Esophagus muscularis mucosa (tissue), 4 donors: Measurements from ENCODE around the gene ATP8B3. TPM values are rescaled to one million over a fixed set of nuclear protein-coding genes. Genes with fewer than 3 reads are reported as not detected.

ENCODE experiments used
- DNase-seq: peaks from one replicate; pipeline ENCODE4 v3.0.0-alpha.2; 2017; ENCODE audit errors: extremely low spot score
- H3K27ac ChIP-seq, 4 donors: fragments of 200-600 bp; sonication (generic); replicated peaks in 1 of 4; 1 replicate in 3 of 4; 2 replicates in 1 of 4; pipeline ENCODE4 v1.5.1; 2016 to 2019; ENCODE audit warnings: mild to moderate bottlenecking in 1 of 4
- H3K27me3 ChIP-seq, 4 donors: fragments of 200-600 bp; sonication (generic); one replicate each; pipeline versions ENCODE4 v1.5.1 to v1.6.0; 2016 to 2019
- H3K36me3 ChIP-seq, 4 donors: fragments of 200-600 bp; sonication (generic); one replicate each; pipeline ENCODE4 v1.5.1; 2016 to 2019
- H3K4me1 ChIP-seq, 4 donors: fragments of 200-600 bp; sonication (generic); one replicate each; pipeline ENCODE4 v1.5.1; 2016 to 2019
- H3K4me3 ChIP-seq, 4 donors: fragments of 200-600 bp; sonication (generic); 1 replicate in 2 of 4; 2 replicates in 2 of 4; pipeline ENCODE4 v1.5.1; 2016 to 2019; ENCODE audit warnings: mild to moderate bottlenecking in 4 of 4, moderate library complexity in 1 of 4
- H3K9me3 ChIP-seq, 4 donors: fragments of 200-600 bp; sonication (generic); 1 replicate in 3 of 4; 2 replicates in 1 of 4; pipeline ENCODE4 v1.5.1; 2016 to 2019
- CTCF ChIP-seq, 3 experiments: fragments of 200-600 bp in 2 of 3; fragments of 450-650 bp in 1 of 3; sonication (generic) in 2 of 3; IDR thresholded peaks; one replicate each; pipeline ENCODE4 v1.5.1; 2017 to 2019; ENCODE audit warnings: antibody characterized with exemption in 3 of 3, mild to moderate bottlenecking in 2 of 3, moderate library complexity in 1 of 3
- EP300 ChIP-seq: sonication (generic); formaldehyde crosslinking; IDR thresholded peaks from one replicate; pipeline ENCODE4 v1.6.1; 2017; ENCODE audit warnings: antibody characterized with exemption
- POLR2A ChIP-seq: fragments of 450-650 bp; IDR thresholded peaks from one replicate; pipeline ENCODE4 v1.6.1; 2017; ENCODE audit warnings: antibody characterized with exemption, moderate library complexity, mild to moderate bottlenecking, low read depth
- POLR2AphosphoS5 ChIP-seq, 2 donors: sonication (generic); formaldehyde crosslinking; IDR thresholded peaks; one replicate each; pipeline ENCODE4 v1.6.1; 2017; ENCODE audit warnings: antibody characterized with exemption in 2 of 2
- WGBS: methylation state at CpG from one replicate; pipeline ENCODE4 v1.1.5; 2018; 5-methylcytosine and 5-hydroxymethylcytosine counted together
- intact Hi-C: fragments of 100-400 bp; cut with DNase I; formaldehyde crosslinking; loops from one replicate; pipeline ENCODE4 v1.15.1; 2023
- total RNA-seq, 4 donors: library from RNA; depleted of rRNA; stranded (reverse); fragments of >200 nt; gene quantifications; one replicate each; pipeline versions ENCODE4 v1.1.0 to v1.2.1, GENCODE V29; 2016

ATP8B3 gene
- total RNA-seq, 4 donors from 2014 or later = 0.19 to 0.92 (median 0.66) TPM

- intact Hi-C loops = no loop called here
Measured at GRCh38 chr19:1830568-1830967, 18.5 kb upstream of the ATP8B3 start.

GRCh38 chr19:1829958-1830357 lies 17.9 kb upstream of the ATP8B3 start:
- 93% methylated on average over 11 of the region's 11 CpGs for WGBS
- intact Hi-C loops = loop anchor here (10.0 kb wide), 1 partner anchor 155 kb away; no protein-coding TSS in a partner anchor
- no peaks in the 10 kb centered on the region for H3K9me3 ChIP-seq
- TF ChIP-seq CTCF (IDR thresholded peaks at IDR 0.05) = no peak
- no peak for TF ChIP-seq POLR2A
- TF ChIP-seq EP300 = no peak
- no peak for TF ChIP-seq POLR2AphosphoS5 (IDR thresholded peaks at IDR 0.05)
- H3K36me3 ChIP-seq = peaks cover 11 to 59% (median 55%) of the 10 kb centered on the region in 4 donors
- no peak overlapping the region for H3K27ac ChIP-seq
- peaks cover 17 to 38% (median 30%) of the 10 kb centered on the region in 4 donors for H3K4me1 ChIP-seq
- DNase-seq = no peak
- no peaks in the 10 kb centered on the region for H3K27me3 ChIP-seq
- H3K4me3 ChIP-seq = no peak overlapping the region

More at GRCh38 chr19:1830568-1830967, 18.5 kb upstream of the ATP8B3 start:
- DNase-seq = no peak
- WGBS = 86% methylated on average over 15 of the region's 15 CpGs
- Histone ChIP-seq H3K4me3 (no peak overlapping the region), H3K27me3 (no peaks in the 10 kb centered on the region), H3K9me3 (no peaks in the 10 kb centered on the region), H3K4me1 (peaks cover 18 to 41% (median 32%) of the 10 kb centered on the region in 4 donors), H3K36me3 (peaks cover 11 to 55% (median 49%) of the 10 kb centered on the region in 4 donors), H3K27ac (no peak overlapping the region)
- TF ChIP-seq POLR2A (no peak), CTCF (IDR thresholded peaks at IDR 0.05) (no peak), EP300 (no peak), POLR2AphosphoS5 (IDR thresholded peaks at IDR 0.05) (no peak)

- H3K9me3 ChIP-seq = no peaks in the 10 kb centered on the region
- no peak for DNase-seq
- peaks cover 11 to 27% (median 22%) of the 10 kb centered on the region in 4 donors for H3K4me1 ChIP-seq
- H3K27ac ChIP-seq = no peak overlapping the region
- H3K4me3 ChIP-seq = no peak overlapping the region
- H3K36me3 ChIP-seq = peaks cover 13 to 73% (median 69%) of the 10 kb centered on the region in 4 donors
- 93% methylated on average over 22 of the region's 57 CpGs for WGBS
- intact Hi-C loops = loop anchor here (10.0 kb wide), 1 partner anchor 154 kb away; no protein-coding TSS in a partner anchor
- TF ChIP-seq EP300 (no peak), POLR2AphosphoS5 (IDR thresholded peaks at IDR 0.05) (no peak), CTCF (IDR thresholded peaks at IDR 0.05) (no peak), POLR2A (no peak)
- H3K27me3 ChIP-seq = no peaks in the 10 kb centered on the region
Measured at GRCh38 chr19:1828279-1829238, 16.5 kb upstream of the ATP8B3 start.

- no peaks in the 10 kb centered on the region for H3K9me3 ChIP-seq
- H3K4me3 ChIP-seq = no peak overlapping the region
- intact Hi-C loops = loop anchor here (10.0 kb wide), 1 partner anchor 153 kb away; no protein-coding TSS in a partner anchor
- no peak for TF ChIP-seq POLR2A
- no peak for TF ChIP-seq EP300
- TF ChIP-seq POLR2AphosphoS5 (IDR thresholded peaks at IDR 0.05) = no peak
- TF ChIP-seq CTCF (IDR thresholded peaks at IDR 0.05) = no peak
- WGBS = 92% methylated on average over 17 of the region's 41 CpGs
- H3K36me3 ChIP-seq = peaks cover 21 to 81% (median 77%) of the 10 kb centered on the region in 4 donors
- no peaks in the 10 kb centered on the region for H3K27me3 ChIP-seq
- H3K4me1 ChIP-seq = peaks cover 8 to 21% (median 16%) of the 10 kb centered on the region in 4 donors
- H3K27ac ChIP-seq = no peak overlapping the region
- DNase-seq = no peak
Measured at GRCh38 chr19:1827566-1828278, 15.6 kb upstream of the ATP8B3 start.
